ENCODE measurements around the gene CCN6.
"Not testable (repeated sequence)": the region's sequence is repeated elsewhere in the genome, so short reads cannot be mapped to it uniquely, and the experiment has no call there.

Gene CCN6

GRCh38 chr6:112044856-112045255 is 9.0 kb upstream of the CCN6 start:
- TF ChIP-seq CTCF (conservative IDR thresholded peaks at IDR 0.05; ENCODE audit: control insufficient read depth, insufficient read depth, low read depth, low read length), result no peak
- DNase-seq (ENCODE audit: low read depth), result peak; percentile 82
- no peak overlapping the region for H3K4me3 ChIP-seq (ENCODE audit: control insufficient read depth, low read depth, low read length)

GRCh38 chr6:112047523-112047922 is 6.4 kb upstream of the CCN6 start:
- H3K4me3 ChIP-seq (ENCODE audit: control insufficient read depth, low read depth, low read length); DNase-seq (ENCODE audit: low read depth): not testable (repeated sequence)

- TF ChIP-seq CTCF (conservative IDR thresholded peaks at IDR 0.05; ENCODE audit: control insufficient read depth, insufficient read depth, low read depth, low read length), result no peak
- H3K4me3 ChIP-seq (ENCODE audit: control insufficient read depth, low read depth, low read length), result no peak overlapping the region
- DNase-seq (ENCODE audit: low read depth), result no peak
Measured at GRCh38 chr6:112049026-112049799, 4.7 kb upstream of the CCN6 start.

GRCh38 chr6:112049996-112050395 is 3.9 kb upstream of the CCN6 start:
- no peak overlapping the region for H3K4me3 ChIP-seq (ENCODE audit: control insufficient read depth, low read depth, low read length)
- DNase-seq (ENCODE audit: low read depth), result no peak
- no peak for TF ChIP-seq CTCF (conservative IDR thresholded peaks at IDR 0.05; ENCODE audit: control insufficient read depth, insufficient read depth, low read depth, low read length)

- DNase-seq (ENCODE audit: low read depth), result no peak
- no peak for TF ChIP-seq CTCF (conservative IDR thresholded peaks at IDR 0.05; ENCODE audit: control insufficient read depth, insufficient read depth, low read depth, low read length)
Measured at GRCh38 chr6:112050429-112050828, 3.5 kb upstream of the CCN6 start.

GRCh38 chr6:112051251-112051740 is 2.6 kb upstream of the CCN6 start:
- DNase-seq (ENCODE audit: low read depth); H3K4me3 ChIP-seq (ENCODE audit: control insufficient read depth, low read depth, low read length): not testable (repeated sequence)

More at GRCh38 chr6:112050429-112050828, 3.5 kb upstream of the CCN6 start:
- no peak overlapping the region for H3K4me3 ChIP-seq (ENCODE audit: control insufficient read depth, low read depth, low read length)

- no peak for DNase-seq (ENCODE audit: low read depth)
Measured at GRCh38 chr6:112054555-112055190, 769 bp downstream of the CCN6 start.

More at GRCh38 chr6:112054555-112055190, 769 bp downstream of the CCN6 start:
- H3K4me3 ChIP-seq (ENCODE audit: control insufficient read depth, low read depth, low read length), result no peak overlapping the region
- no peak for TF ChIP-seq CTCF (conservative IDR thresholded peaks at IDR 0.05; ENCODE audit: control insufficient read depth, insufficient read depth, low read depth, low read length)

All from fibroblast of mammary gland (primary cell).